ENCODE results near the gene SLC35A1. TPM values are rescaled to one million over a fixed set of nuclear protein-coding genes. Genes with fewer than 3 reads are reported as not detected.

The SLC35A1 gene
- total RNA-seq, 2 experiments from 2014 or later = 6.5 to 9.9 TPM

DNA sequence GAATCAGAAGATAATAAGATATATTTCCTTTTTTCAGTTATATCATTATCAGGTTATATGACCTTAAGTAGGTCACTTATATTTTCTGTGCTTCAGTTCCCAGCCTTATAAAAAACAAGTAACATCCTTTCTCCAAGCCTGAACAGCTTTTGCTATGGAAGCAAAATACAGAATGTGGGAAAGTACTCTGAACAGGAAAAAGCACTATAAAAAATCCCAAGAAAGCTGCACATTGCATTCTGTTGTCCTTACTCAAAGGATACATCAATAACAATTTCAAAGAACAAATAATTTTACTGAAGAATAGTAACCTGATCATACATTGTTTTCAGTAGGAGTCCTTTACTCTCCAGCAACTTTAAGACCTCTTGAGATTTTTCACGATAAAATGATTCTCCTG is 56.4 kb downstream of the SLC35A1 start:
- no peak overlapping the region for H3K4me3 Mint-ChIP-seq
- no peak overlapping the region for H3K27ac Mint-ChIP-seq
- H3K36me3 Mint-ChIP-seq (ENCODE audit: low read depth) = peaks cover 30% of the 10 kb centered on the region
- no peak for ATAC-seq
- POLR2A ChIA-PET = no interaction called here
- CTCF ChIA-PET = no interaction called here
- H3K9me3 Mint-ChIP-seq (ENCODE audit: low read depth) = no peaks in the 10 kb centered on the region
- H3K4me1 Mint-ChIP-seq = peaks cover 4% of the 10 kb centered on the region
- H3K27me3 Mint-ChIP-seq = no peaks in the 10 kb centered on the region
- intact Hi-C loops (cut with DNase I, micrococcal nuclease) = no loop called here
- DNase-seq = no peak

GRCh38 chr6:87534377-87535047 is 61.7 kb downstream of the SLC35A1 start:
- H3K9me3 Mint-ChIP-seq (ENCODE audit: low read depth) = peaks cover 3% of the 10 kb centered on the region
- no peaks in the 10 kb centered on the region for H3K27me3 Mint-ChIP-seq
- ChIA-PET POLR2A (interaction anchor here (0.6 kb wide), 1 partner anchor 1373 kb away, joined by 3 read pairs; no protein-coding TSS in a partner anchor), CTCF (interaction anchor here (0.9 to 1.1 kb wide), 2 partner anchors 13 to 55 kb away, joined by 3 read pairs; no protein-coding TSS in a partner anchor)
- no peak overlapping the region for H3K27ac Mint-ChIP-seq
- peaks cover 5% of the 10 kb centered on the region for H3K4me1 Mint-ChIP-seq
- ATAC-seq (no peak), DNase-seq (no peak)
- intact Hi-C loops (cut with DNase I, micrococcal nuclease) = no loop called here
- H3K36me3 Mint-ChIP-seq (ENCODE audit: low read depth) = peaks cover 15% of the 10 kb centered on the region
- no peak overlapping the region for H3K4me3 Mint-ChIP-seq

GRCh38 chr6:87538510-87539260 is 65.9 kb downstream of the SLC35A1 start:
- H3K36me3 Mint-ChIP-seq (ENCODE audit: low read depth) = peaks cover 35% of the 10 kb centered on the region
- DNase-seq (no peak), ATAC-seq (no peak)
- peaks cover 3% of the 10 kb centered on the region for H3K4me1 Mint-ChIP-seq
- intact Hi-C loops (cut with DNase I, micrococcal nuclease) = no loop called here
- no peak overlapping the region for H3K27ac Mint-ChIP-seq
- H3K27me3 Mint-ChIP-seq = no peaks in the 10 kb centered on the region
- ChIA-PET POLR2A (no interaction called here), CTCF (interaction anchor here (1.8 kb wide), 1 partner anchor 45 kb away, joined by 3 read pairs; no protein-coding TSS in a partner anchor)
- H3K4me3 Mint-ChIP-seq = no peak overlapping the region
- H3K9me3 Mint-ChIP-seq (ENCODE audit: low read depth) = peaks cover 7% of the 10 kb centered on the region

- H3K27ac Mint-ChIP-seq = no peak overlapping the region
- peaks cover 36% of the 10 kb centered on the region for H3K36me3 Mint-ChIP-seq (ENCODE audit: low read depth)
- peaks cover 7% of the 10 kb centered on the region for H3K9me3 Mint-ChIP-seq (ENCODE audit: low read depth)
- H3K4me1 Mint-ChIP-seq = peaks cover 3% of the 10 kb centered on the region
- ATAC-seq (no peak), DNase-seq (no peak)
- ChIA-PET CTCF (no interaction called here), POLR2A (no interaction called here)
- intact Hi-C loops (cut with DNase I, micrococcal nuclease) = no loop called here
- H3K27me3 Mint-ChIP-seq = no peaks in the 10 kb centered on the region
- H3K4me3 Mint-ChIP-seq = no peak overlapping the region
These were observed 66.8 kb downstream of the SLC35A1 start for GRCh38 chr6:87539554-87539953.

- Mint-ChIP-seq H3K4me1 (peaks cover 3% of the 10 kb centered on the region), H3K4me3 (no peak overlapping the region), H3K9me3 (ENCODE audit: low read depth) (peaks cover 7% of the 10 kb centered on the region), H3K36me3 (ENCODE audit: low read depth) (peaks cover 41% of the 10 kb centered on the region), H3K27ac (no peak overlapping the region), H3K27me3 (no peaks in the 10 kb centered on the region)
- DNase-seq (no peak), ATAC-seq (no peak)
- intact Hi-C loops (cut with DNase I, micrococcal nuclease) = no loop called here
- ChIA-PET POLR2A (no interaction called here), CTCF (no interaction called here)
These were observed 67.8 kb downstream of the SLC35A1 start for GRCh38 chr6:87540539-87540938.

DNA sequence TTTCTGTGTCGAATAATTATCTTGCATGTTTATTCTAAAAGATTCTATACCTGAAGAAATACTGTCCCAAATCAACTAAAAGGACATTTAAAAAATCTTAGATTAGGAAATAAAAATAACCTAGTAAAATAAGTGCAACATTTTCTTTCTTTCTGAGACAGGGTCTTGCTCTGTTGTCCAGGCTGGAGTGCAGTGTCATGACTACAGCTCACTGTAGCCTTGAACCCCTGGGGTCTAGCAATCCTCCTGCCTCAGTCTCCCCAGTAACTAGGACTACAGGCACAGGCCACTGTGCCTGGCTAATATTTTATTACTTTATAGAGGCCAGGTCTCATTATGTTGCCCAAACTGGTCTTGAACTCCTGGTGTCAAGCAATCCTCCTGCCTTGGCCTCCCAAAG is 68.3 kb downstream of the SLC35A1 start:
- DNase-seq (no peak), ATAC-seq (no peak)
- Mint-ChIP-seq H3K36me3 (ENCODE audit: low read depth) (peaks cover 43% of the 10 kb centered on the region), H3K27me3 (no peaks in the 10 kb centered on the region), H3K4me1 (peaks cover 3% of the 10 kb centered on the region), H3K4me3 (no peak overlapping the region), H3K27ac (no peak overlapping the region), H3K9me3 (ENCODE audit: low read depth) (peaks cover 7% of the 10 kb centered on the region)
- intact Hi-C loops (cut with DNase I, micrococcal nuclease) = no loop called here
- POLR2A ChIA-PET = no interaction called here
- CTCF ChIA-PET = no interaction called here

DNA sequence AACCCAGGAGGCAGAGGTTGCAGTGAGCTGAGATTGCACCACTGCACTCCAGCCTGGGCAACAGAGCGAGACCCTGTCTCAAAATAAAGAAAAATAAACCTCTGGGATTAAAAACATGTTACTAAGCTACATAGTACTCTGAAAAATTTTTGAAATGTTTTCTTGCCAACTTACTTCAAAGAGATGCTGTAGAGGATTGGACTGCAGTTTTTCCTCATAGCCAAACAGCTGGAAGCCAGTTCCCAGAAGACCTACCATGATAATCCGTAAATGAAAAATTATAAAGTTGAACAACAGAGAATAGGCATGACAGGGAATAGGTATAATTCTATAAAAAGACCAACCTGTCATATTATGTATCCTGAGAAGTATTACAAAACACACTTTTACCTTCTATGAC is 69.0 kb downstream of the SLC35A1 start:
- H3K27me3 Mint-ChIP-seq = no peaks in the 10 kb centered on the region
- no peak overlapping the region for H3K27ac Mint-ChIP-seq
- H3K36me3 Mint-ChIP-seq (ENCODE audit: low read depth) = peaks cover 45% of the 10 kb centered on the region
- no peak overlapping the region for H3K4me3 Mint-ChIP-seq
- peaks cover 3% of the 10 kb centered on the region for H3K4me1 Mint-ChIP-seq
- intact Hi-C loops (cut with DNase I, micrococcal nuclease) = no loop called here
- H3K9me3 Mint-ChIP-seq (ENCODE audit: low read depth) = peaks cover 7% of the 10 kb centered on the region
- no peak for ATAC-seq
- ChIA-PET CTCF (interaction anchor here (1.0 kb wide), 1 partner anchor 149 kb away, joined by 4 read pairs; no protein-coding TSS in a partner anchor), POLR2A (no interaction called here)
- no peak for DNase-seq

GRCh38 chr6:87543696-87544473 is 71.1 kb downstream of the SLC35A1 start:
- ATAC-seq = no peak
- Mint-ChIP-seq H3K4me1 (no peaks in the 10 kb centered on the region), H3K27me3 (no peaks in the 10 kb centered on the region), H3K4me3 (no peak overlapping the region), H3K9me3 (ENCODE audit: low read depth) (peaks cover 7% of the 10 kb centered on the region), H3K27ac (no peak overlapping the region), H3K36me3 (ENCODE audit: low read depth) (peaks cover 46% of the 10 kb centered on the region)
- POLR2A ChIA-PET = no interaction called here
- no peak for DNase-seq
- intact Hi-C loops (cut with DNase I, micrococcal nuclease) = no loop called here
- CTCF ChIA-PET = no interaction called here

DNA sequence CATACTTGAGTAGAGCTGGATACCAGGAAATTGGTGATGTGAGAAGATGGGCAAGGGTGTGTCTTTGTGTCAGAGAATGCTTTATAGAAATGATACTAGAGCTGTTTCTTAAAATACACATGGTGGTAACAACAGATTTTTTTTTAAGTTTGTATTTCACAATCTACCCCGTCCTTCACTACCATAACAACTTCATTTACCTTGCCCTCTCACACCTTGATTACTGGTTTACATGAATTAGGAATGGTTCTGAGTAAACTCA is 71.6 kb downstream of the SLC35A1 start:
- DNase-seq (no peak), ATAC-seq (no peak)
- POLR2A ChIA-PET = no interaction called here
- Mint-ChIP-seq H3K4me3 (no peak overlapping the region), H3K4me1 (no peaks in the 10 kb centered on the region), H3K9me3 (ENCODE audit: low read depth) (peaks cover 5% of the 10 kb centered on the region), H3K36me3 (ENCODE audit: low read depth) (peaks cover 42% of the 10 kb centered on the region), H3K27ac (no peak overlapping the region), H3K27me3 (no peaks in the 10 kb centered on the region)
- intact Hi-C loops (cut with DNase I, micrococcal nuclease) = no loop called here
- CTCF ChIA-PET = no interaction called here

DNA sequence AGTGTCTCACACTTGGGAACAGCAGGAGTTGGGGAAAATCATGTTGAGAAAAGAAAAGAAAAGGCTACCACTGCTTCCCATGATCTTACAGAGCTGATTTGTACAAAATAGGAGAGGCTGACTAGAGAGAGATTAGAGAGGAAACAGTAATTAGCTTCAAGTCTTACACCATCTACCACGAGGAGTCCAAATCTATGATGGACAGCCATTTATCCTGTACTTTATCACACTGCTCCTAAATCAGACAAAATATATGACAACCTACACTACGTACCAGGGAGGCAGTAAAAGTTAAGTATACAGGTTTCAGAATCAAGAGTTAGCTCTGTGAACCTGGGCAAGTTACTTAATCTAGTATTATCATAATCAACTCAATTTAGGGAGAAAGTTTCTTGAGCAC is 79.0 kb downstream of the SLC35A1 start:
- H3K9me3 Mint-ChIP-seq (ENCODE audit: low read depth) = no peaks in the 10 kb centered on the region
- POLR2A ChIA-PET = no interaction called here
- DNase-seq (no peak), ATAC-seq (no peak)
- CTCF ChIA-PET = no interaction called here
- intact Hi-C loops (cut with DNase I, micrococcal nuclease) = no loop called here
- peaks cover 23% of the 10 kb centered on the region for H3K36me3 Mint-ChIP-seq (ENCODE audit: low read depth)
- no peak overlapping the region for H3K4me3 Mint-ChIP-seq
- H3K4me1 Mint-ChIP-seq = no peaks in the 10 kb centered on the region
- H3K27ac Mint-ChIP-seq = no peak overlapping the region
- H3K27me3 Mint-ChIP-seq = no peaks in the 10 kb centered on the region

DNA sequence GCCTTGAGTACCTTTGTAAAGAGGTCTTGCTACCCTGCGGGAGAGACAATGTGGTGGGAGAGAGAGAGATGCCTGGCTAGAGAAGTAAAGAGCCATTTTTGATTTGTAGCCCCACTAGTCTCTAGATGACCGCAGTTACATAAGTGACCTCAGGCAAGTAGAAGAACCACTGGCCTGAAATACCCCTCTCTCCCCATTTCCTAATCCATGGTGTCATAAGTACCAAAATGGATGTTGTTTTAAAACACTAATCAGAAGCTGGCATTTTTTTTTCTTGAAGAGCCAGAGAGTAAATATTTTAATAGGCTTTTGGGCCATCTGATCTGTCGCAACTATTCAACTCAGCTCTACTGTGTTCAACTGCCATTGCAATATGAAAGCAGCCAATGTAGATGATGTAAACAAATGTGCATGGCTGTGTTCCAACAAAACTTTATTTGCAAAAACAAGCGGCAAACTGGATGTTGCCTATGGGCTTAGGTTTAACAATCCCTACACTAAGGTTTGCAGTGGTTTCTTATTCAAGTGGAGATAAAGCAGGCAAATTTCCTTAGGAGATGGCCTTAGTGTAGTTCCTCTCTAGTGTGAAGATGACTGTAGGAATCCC is 80.5 kb downstream of the SLC35A1 start:
- DNase-seq = no peak
- H3K4me1 Mint-ChIP-seq = no peaks in the 10 kb centered on the region
- POLR2A ChIA-PET = no interaction called here
- no peaks in the 10 kb centered on the region for H3K9me3 Mint-ChIP-seq (ENCODE audit: low read depth)
- no peak for ATAC-seq
- intact Hi-C loops (cut with DNase I, micrococcal nuclease) = no loop called here
- no peak overlapping the region for H3K4me3 Mint-ChIP-seq
- no peak overlapping the region for H3K27ac Mint-ChIP-seq
- no peaks in the 10 kb centered on the region for H3K27me3 Mint-ChIP-seq
- CTCF ChIA-PET = interaction anchor here (0.6 kb wide), 2 partner anchors 8 to 162 kb away, joined by 3 read pairs; no protein-coding TSS in a partner anchor
- H3K36me3 Mint-ChIP-seq (ENCODE audit: low read depth) = peaks cover 22% of the 10 kb centered on the region
